Measurements from ENCODE around the gene TOM1L2.
"Not testable (repeated sequence)": the region's sequence is repeated elsewhere in the genome, so short reads cannot be mapped to it uniquely, and the experiment has no call there.

Gene TOM1L2

GRCh38 chr17:18005496-18005895 lies 33.3 kb upstream of the TOM1L2 start:
- H3K27ac Mint-ChIP-seq, result no peak overlapping the region
- H3K36me3 Mint-ChIP-seq (ENCODE audit: low read depth), result peaks cover 63% of the 10 kb centered on the region
- intact Hi-C loops (cut with micrococcal nuclease), result no loop called here
- H3K27me3 Mint-ChIP-seq, result no peaks in the 10 kb centered on the region
- H3K4me1 Mint-ChIP-seq (ENCODE audit: low read depth), result no peaks in the 10 kb centered on the region
- no peaks in the 10 kb centered on the region for H3K9me3 Mint-ChIP-seq
- no peak overlapping the region for H3K4me3 Mint-ChIP-seq

- peaks cover 57% of the 10 kb centered on the region for H3K36me3 Mint-ChIP-seq (ENCODE audit: low read depth)
- intact Hi-C loops (cut with micrococcal nuclease), result no loop called here
- H3K27me3 Mint-ChIP-seq, result no peaks in the 10 kb centered on the region
- H3K27ac Mint-ChIP-seq, result no peak overlapping the region
- H3K4me3 Mint-ChIP-seq, result no peak overlapping the region
- H3K9me3 Mint-ChIP-seq, result no peaks in the 10 kb centered on the region
- no peaks in the 10 kb centered on the region for H3K4me1 Mint-ChIP-seq (ENCODE audit: low read depth)
Measured at GRCh38 chr17:18004884-18005305, 32.7 kb upstream of the TOM1L2 start.

GRCh38 chr17:18004345-18004744 lies 32.1 kb upstream of the TOM1L2 start:
- no peak overlapping the region for H3K27ac Mint-ChIP-seq
- no peak overlapping the region for H3K4me3 Mint-ChIP-seq
- peaks cover 51% of the 10 kb centered on the region for H3K36me3 Mint-ChIP-seq (ENCODE audit: low read depth)
- H3K4me1 Mint-ChIP-seq (ENCODE audit: low read depth), result no peaks in the 10 kb centered on the region
- no peaks in the 10 kb centered on the region for H3K9me3 Mint-ChIP-seq
- intact Hi-C loops (cut with micrococcal nuclease), result no loop called here
- no peaks in the 10 kb centered on the region for H3K27me3 Mint-ChIP-seq

DNA sequence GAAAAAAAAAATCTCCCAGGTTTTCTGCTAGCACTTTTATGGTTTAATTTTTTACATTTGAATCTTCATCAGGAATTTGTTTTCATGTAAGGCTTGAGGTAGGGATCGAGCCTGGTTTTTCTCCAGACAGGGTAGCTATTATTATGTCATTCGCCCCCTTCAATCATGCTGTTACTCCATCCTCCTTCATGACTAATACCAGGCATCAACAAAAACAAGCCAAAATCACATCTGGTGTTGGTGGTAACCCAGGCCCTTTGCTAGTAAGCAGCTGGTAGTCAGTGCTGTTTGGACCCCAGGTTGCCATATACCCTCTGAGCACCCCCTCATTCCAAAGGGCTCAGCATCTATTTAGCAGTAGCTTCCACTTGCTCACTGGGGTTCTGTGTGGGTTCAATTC lies 30.0 kb upstream of the TOM1L2 start:
- Mint-ChIP-seq H3K9me3 (no peaks in the 10 kb centered on the region), H3K27me3 (no peaks in the 10 kb centered on the region), H3K4me3 (no peak overlapping the region), H3K36me3 (ENCODE audit: low read depth) (peaks cover 30% of the 10 kb centered on the region), H3K4me1 (ENCODE audit: low read depth) (no peaks in the 10 kb centered on the region), H3K27ac (no peak overlapping the region)
- intact Hi-C loops (cut with micrococcal nuclease), result no loop called here

DNA sequence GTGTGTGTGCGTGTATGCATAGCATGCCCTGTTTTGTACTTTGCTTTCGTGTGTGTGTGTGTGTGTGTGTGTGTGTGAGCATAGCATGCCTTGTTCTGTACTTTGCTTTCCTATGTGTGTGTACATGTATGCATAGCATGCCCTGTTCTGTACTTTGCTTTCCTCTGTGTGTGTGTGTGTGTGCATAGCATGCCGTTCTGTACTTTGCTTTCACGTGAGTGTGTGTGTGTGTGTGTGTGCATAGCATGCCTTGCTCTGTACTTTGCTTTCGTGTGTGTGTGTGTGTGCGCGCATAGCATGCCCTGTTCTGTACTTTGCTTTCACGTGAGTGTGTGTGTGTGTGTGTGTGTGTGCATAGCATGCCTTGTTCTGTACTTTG lies 27.8 kb upstream of the TOM1L2 start:
- intact Hi-C loops (cut with micrococcal nuclease), result no loop called here
- Mint-ChIP-seq H3K4me1 (ENCODE audit: low read depth) (no peaks in the 10 kb centered on the region), H3K36me3 (ENCODE audit: low read depth) (peaks cover 8% of the 10 kb centered on the region), H3K9me3 (no peaks in the 10 kb centered on the region), H3K27ac (no peak overlapping the region), H3K27me3 (no peaks in the 10 kb centered on the region), H3K4me3 (no peak overlapping the region)

GRCh38 chr17:17999364-18000029 lies 27.3 kb upstream of the TOM1L2 start:
- Mint-ChIP-seq H3K27ac (no peak overlapping the region), H3K27me3 (no peaks in the 10 kb centered on the region), H3K9me3 (no peaks in the 10 kb centered on the region), H3K4me1 (ENCODE audit: low read depth) (no peaks in the 10 kb centered on the region), H3K4me3 (no peak overlapping the region), H3K36me3 (ENCODE audit: low read depth) (peaks cover 4% of the 10 kb centered on the region)
- intact Hi-C loops (cut with micrococcal nuclease), result no loop called here

DNA sequence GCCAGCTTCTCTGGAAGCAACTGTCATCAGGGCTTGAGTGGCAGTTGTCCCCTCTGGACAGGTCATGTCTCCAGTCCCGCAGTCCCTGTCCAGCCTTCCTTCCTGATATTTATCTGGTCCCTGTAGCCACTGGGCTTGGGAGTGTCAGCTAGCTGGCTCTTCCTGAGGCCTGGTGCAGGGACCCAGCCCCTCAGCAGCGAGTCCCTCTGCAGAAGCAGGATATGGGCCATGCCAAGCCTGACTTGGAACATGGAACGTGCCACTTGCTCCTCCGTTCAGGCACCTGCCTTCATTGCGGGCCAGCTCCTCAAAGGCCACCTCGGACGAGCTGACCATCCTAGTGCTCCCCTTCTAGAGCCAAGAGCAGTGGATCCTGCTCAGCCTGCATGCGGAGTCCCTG lies 26.7 kb upstream of the TOM1L2 start:
- Mint-ChIP-seq H3K4me3 (no peak overlapping the region), H3K27me3 (no peaks in the 10 kb centered on the region), H3K9me3 (no peaks in the 10 kb centered on the region), H3K27ac (no peak overlapping the region), H3K36me3 (ENCODE audit: low read depth) (no peaks in the 10 kb centered on the region), H3K4me1 (ENCODE audit: low read depth) (no peaks in the 10 kb centered on the region)
- intact Hi-C loops (cut with micrococcal nuclease), result no loop called here

DNA sequence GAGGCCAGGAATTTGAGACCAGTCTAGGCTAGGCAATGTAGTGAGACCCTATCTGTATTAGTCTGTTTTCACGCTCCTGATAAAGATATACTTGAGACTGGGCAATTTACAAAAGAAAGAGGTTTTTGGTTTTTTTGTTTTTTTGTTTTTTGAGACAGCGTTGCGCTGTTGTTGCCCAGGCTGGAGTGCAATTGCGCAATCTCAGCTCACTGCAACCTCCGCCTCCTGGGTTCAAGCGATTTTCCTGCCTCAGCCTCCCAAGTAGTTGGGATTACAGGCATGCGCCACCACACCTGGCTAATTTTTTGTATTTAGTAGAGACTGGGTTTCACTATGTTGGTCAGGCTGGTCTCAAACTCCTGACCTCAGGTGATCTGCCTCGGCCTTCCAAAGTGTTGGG lies 23.7 kb upstream of the TOM1L2 start:
- H3K36me3 Mint-ChIP-seq (ENCODE audit: low read depth); H3K4me3 Mint-ChIP-seq; H3K4me1 Mint-ChIP-seq (ENCODE audit: low read depth); H3K9me3 Mint-ChIP-seq; H3K27ac Mint-ChIP-seq; H3K27me3 Mint-ChIP-seq; intact Hi-C loops (cut with micrococcal nuclease): not testable (repeated sequence)

DNA sequence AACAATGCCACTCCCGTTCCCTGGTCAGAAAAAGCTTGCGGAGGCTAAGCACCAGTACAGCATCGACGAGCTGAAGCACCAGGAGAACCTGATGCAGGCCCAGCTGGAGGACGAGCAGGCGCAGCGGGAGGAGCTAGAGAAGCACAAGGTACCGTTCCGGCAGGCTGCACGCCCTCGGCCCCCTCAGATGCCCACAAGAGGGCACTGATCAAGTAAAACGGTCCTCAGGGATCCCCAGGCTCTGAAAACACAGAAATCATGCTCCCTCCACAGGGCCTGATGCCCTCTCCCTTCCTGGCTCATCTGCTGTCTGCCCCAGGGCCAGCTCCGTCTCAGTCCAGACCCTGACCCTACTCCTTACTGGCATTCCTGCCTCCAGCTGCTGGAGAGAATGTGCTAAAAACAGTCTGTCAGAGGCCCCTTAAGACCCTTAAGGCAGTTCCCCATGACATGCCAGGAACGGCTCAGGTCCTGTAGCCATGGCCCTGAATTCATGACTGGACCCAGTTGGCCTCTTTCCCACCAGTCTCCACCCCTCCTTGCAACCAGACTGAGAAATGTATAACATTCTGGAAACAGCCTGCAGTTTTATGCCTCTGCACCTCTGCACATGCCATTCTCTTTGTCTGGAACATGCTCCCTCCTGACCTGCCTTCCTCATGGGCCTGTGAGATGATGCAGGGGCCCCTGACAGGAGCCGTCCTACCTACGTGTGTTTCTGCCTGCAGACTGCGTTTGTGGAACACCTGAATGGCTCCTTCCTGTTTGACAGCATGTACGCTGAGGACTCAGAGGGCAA lies 22.3 kb upstream of the TOM1L2 start:
- Mint-ChIP-seq H3K27ac (no peak overlapping the region), H3K27me3 (no peaks in the 10 kb centered on the region), H3K9me3 (no peaks in the 10 kb centered on the region), H3K4me3 (no peak overlapping the region), H3K36me3 (ENCODE audit: low read depth) (no peaks in the 10 kb centered on the region), H3K4me1 (ENCODE audit: low read depth) (no peaks in the 10 kb centered on the region)
- intact Hi-C loops (cut with micrococcal nuclease), result no loop called here

DNA sequence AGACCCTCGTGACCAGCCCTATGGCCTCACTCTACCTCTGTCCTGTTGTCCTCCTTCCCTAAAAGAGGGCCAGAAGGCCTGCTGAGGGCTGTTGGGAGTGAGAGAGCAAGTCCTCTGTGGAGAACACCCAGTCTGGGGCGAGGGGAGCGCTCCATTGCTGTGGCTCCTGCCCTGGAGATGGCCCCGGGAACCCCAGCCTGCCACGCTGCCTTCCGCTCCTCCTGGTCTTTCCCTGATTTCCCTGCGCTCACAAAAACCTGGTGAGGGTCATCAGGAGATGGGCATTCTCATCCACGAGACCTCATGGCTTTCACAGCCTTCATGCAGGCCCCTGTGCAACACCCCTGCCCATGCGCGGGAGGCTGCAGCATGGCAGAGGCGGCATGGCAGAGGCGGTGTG lies 21.7 kb upstream of the TOM1L2 start:
- Mint-ChIP-seq H3K36me3 (ENCODE audit: low read depth) (no peaks in the 10 kb centered on the region), H3K27me3 (no peaks in the 10 kb centered on the region), H3K4me3 (no peak overlapping the region), H3K9me3 (no peaks in the 10 kb centered on the region), H3K27ac (no peak overlapping the region), H3K4me1 (ENCODE audit: low read depth) (no peaks in the 10 kb centered on the region)
- intact Hi-C loops (cut with micrococcal nuclease), result no loop called here

- H3K27me3 Mint-ChIP-seq, result no peaks in the 10 kb centered on the region
- H3K27ac Mint-ChIP-seq, result no peak overlapping the region
- H3K4me1 Mint-ChIP-seq (ENCODE audit: low read depth), result no peaks in the 10 kb centered on the region
- no peaks in the 10 kb centered on the region for H3K36me3 Mint-ChIP-seq (ENCODE audit: low read depth)
- no peaks in the 10 kb centered on the region for H3K9me3 Mint-ChIP-seq
- intact Hi-C loops (cut with micrococcal nuclease), result no loop called here
- H3K4me3 Mint-ChIP-seq, result no peak overlapping the region
Measured at GRCh38 chr17:17993366-17993765, 21.2 kb upstream of the TOM1L2 start.

DNA sequence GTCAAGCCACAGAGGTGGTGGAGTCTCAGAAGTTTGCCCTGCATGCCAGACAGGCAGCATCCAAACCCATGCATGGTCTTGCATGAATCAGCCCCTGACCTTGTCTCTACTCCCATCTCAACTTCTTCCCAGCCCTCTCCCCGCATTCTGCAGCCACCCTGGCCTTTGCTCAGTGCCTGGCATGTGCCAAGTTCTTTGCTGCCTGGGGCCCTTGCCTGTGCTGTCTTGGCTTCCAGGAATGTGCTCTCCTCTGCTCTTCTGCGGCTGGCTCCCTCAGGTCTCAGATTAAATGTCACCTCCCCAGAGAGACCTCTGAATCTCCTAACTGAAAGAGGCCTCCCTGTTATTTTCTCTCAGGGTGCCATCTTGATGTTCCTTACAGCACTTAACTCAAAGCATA lies 18.1 kb upstream of the TOM1L2 start:
- no peaks in the 10 kb centered on the region for H3K4me1 Mint-ChIP-seq (ENCODE audit: low read depth)
- no peak overlapping the region for H3K27ac Mint-ChIP-seq
- H3K9me3 Mint-ChIP-seq, result no peaks in the 10 kb centered on the region
- H3K36me3 Mint-ChIP-seq (ENCODE audit: low read depth), result no peaks in the 10 kb centered on the region
- no peak overlapping the region for H3K4me3 Mint-ChIP-seq
- intact Hi-C loops (cut with micrococcal nuclease), result no loop called here
- H3K27me3 Mint-ChIP-seq, result no peaks in the 10 kb centered on the region

DNA sequence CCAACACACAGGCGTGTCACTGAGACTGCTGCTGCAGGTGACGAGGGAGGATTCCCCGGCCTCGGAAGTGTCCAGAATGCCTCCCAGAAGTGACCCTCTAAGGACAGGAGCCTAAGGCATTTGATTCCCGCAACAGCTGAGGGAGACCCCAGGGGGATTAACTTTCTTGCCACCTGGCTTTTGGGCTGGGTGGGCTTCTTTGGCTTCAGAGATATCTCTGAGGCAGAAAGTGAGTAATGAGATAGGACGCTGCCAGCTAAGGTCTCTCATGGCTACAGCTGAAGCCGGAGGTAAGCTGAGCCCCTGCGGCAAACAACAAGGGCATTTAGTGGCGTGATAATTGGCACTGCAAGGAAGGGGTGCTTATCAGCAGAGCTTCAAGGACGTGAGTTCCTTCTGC lies 17.4 kb upstream of the TOM1L2 start:
- Mint-ChIP-seq H3K4me3 (no peak overlapping the region), H3K27ac (no peak overlapping the region), H3K27me3 (no peaks in the 10 kb centered on the region), H3K4me1 (ENCODE audit: low read depth) (no peaks in the 10 kb centered on the region), H3K36me3 (ENCODE audit: low read depth) (no peaks in the 10 kb centered on the region), H3K9me3 (no peaks in the 10 kb centered on the region)
- intact Hi-C loops (cut with micrococcal nuclease), result no loop called here

DNA sequence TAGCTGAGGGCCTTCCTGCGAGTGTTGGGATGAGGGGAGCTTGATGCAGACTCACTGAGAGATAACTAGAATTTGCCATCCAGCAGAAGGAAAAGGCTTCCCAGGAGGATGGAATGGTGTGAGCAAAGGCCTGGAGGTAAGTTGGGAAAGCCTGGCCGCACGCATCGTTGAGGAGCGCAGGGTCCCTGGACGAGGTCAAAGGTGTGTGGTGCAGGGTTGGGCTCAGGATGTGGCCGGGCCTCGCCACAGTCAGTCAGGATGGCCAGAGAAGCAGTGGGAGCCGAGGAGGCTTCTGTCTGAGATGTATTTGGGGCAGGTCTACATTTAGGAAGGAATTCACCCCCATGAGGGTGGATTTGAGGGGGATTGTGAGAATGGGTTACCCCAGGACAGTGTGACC lies 16.9 kb upstream of the TOM1L2 start:
- intact Hi-C loops (cut with micrococcal nuclease), result no loop called here
- no peak overlapping the region for H3K27ac Mint-ChIP-seq
- H3K4me3 Mint-ChIP-seq, result no peak overlapping the region
- no peaks in the 10 kb centered on the region for H3K9me3 Mint-ChIP-seq
- H3K4me1 Mint-ChIP-seq (ENCODE audit: low read depth), result no peaks in the 10 kb centered on the region
- H3K36me3 Mint-ChIP-seq (ENCODE audit: low read depth), result no peaks in the 10 kb centered on the region
- H3K27me3 Mint-ChIP-seq, result no peaks in the 10 kb centered on the region

DNA sequence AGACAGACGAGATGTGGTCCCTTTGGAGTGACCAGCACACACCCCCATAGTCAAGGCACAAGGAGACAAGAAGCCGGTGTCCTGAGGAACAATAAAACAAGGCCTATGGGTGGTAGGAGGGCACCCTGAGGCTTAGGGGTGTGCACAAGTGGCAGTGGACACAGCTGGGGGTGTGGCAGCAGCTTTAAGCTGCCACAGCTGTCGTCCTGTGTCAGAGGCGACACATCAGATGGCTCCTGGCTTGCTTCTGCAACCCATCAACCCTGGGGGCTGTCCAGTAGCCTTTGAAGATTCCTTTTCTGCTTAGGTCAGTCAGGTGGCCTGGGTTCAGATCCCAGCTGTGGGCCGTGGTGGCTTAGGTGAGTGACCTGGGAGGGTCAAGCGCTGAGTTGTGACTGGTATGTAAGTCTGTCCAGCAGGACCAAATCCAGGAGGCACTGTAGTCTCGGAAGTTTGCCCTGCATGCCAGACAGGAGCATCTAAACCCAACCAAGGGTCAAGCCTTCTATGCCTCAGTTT lies 16.3 kb upstream of the TOM1L2 start:
- Mint-ChIP-seq H3K27ac (no peak overlapping the region), H3K27me3 (no peaks in the 10 kb centered on the region), H3K36me3 (ENCODE audit: low read depth) (no peaks in the 10 kb centered on the region), H3K4me3 (no peak overlapping the region), H3K4me1 (ENCODE audit: low read depth) (no peaks in the 10 kb centered on the region), H3K9me3 (no peaks in the 10 kb centered on the region)
- intact Hi-C loops (cut with micrococcal nuclease), result no loop called here
